Keratinocyte (primary cell): ENCODE data around the gene SASH1.

Experiments used
- EZH2 ChIP-seq: IDR thresholded peaks from one replicate; pipeline ENCODE4 v1.6.1; 2012; ENCODE audit warnings: inconsistent platforms, mild to moderate bottlenecking, low read length, moderate library complexity
- TF ChIP-seq, protein P1 (sequence below), 3 experiments: IDR thresholded peaks in 1 of 3; conservative IDR thresholded peaks in 1 of 3; optimal IDR thresholded peaks in 1 of 3; 2 replicates in 2 of 3; 3 replicates in 1 of 3; pipeline versions ENCODE3 to v1.5.1; 2011; ENCODE audit warnings: low read length in 3 of 3, mild to moderate bottlenecking in 3 of 3, moderate library complexity in 2 of 3, control low read depth in 1 of 3, inconsistent platforms in 1 of 3; ENCODE audit not compliant: insufficient read depth in 2 of 3; ENCODE audit errors: extremely low read depth in 1 of 3

DNA sequence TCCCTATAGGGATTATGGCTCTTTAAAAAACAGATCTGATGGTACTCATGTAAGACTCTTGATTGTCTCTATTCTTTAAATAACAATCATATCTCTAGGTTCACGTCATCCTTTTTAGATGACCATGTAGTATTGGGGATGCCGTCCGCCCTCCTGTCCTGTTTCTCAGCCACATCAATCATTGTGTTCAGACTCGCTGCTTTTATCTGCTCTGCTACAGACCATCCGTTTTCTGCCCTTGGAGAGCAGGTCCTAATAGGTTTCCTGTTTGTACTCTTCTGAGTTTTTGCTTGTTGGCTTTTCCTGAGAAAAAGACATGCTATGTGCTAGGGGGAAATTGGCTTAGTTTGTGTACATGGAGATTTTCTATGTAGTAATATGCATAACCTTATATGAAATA, 76.8 kb downstream of the SASH1 start:
- TF ChIP-seq, protein P1, sequence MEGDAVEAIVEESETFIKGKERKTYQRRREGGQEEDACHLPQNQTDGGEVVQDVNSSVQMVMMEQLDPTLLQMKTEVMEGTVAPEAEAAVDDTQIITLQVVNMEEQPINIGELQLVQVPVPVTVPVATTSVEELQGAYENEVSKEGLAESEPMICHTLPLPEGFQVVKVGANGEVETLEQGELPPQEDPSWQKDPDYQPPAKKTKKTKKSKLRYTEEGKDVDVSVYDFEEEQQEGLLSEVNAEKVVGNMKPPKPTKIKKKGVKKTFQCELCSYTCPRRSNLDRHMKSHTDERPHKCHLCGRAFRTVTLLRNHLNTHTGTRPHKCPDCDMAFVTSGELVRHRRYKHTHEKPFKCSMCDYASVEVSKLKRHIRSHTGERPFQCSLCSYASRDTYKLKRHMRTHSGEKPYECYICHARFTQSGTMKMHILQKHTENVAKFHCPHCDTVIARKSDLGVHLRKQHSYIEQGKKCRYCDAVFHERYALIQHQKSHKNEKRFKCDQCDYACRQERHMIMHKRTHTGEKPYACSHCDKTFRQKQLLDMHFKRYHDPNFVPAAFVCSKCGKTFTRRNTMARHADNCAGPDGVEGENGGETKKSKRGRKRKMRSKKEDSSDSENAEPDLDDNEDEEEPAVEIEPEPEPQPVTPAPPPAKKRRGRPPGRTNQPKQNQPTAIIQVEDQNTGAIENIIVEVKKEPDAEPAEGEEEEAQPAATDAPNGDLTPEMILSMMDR (optimal IDR thresholded peaks at IDR 0.05 in 1 of 3, IDR thresholded peaks at IDR 0.05 in 1 of 3, conservative IDR thresholded peaks at IDR 0.05 in 1 of 3; ENCODE audit: extremely low read depth in 1 of 3, insufficient read depth in 2 of 3, low read length in 3 of 3) = no peak
- no peak for TF ChIP-seq EZH2
